Liver (tissue), 9 donors: ENCODE data around the gene ADM5. TPM values are rescaled to one million over a fixed set of nuclear protein-coding genes. Genes with fewer than 3 reads are reported as not detected.
A peak's percentile ranks its signal among the peaks of the same experiment; 100 is the strongest.

Experiments used
- DNase-seq: peaks from one replicate; pipeline ENCODE4 v3.0.0-alpha.2; 2017; ENCODE audit warnings: low spot score
- H3K27ac ChIP-seq, 2 donors: one replicate each; pipeline ENCODE4 v1.7.0; 2013; ENCODE audit warnings: inconsistent platforms in 2 of 2, low read length in 2 of 2, control low read depth in 1 of 2, low read depth in 1 of 2, mild to moderate bottlenecking in 1 of 2
- H3K27me3 ChIP-seq, 4 donors: one replicate each; pipeline versions ENCODE4 v1.6.1 to v1.7.0; 2013; ENCODE audit warnings: low read length in 3 of 4, inconsistent platforms in 1 of 4, mild to moderate bottlenecking in 1 of 4, moderate library complexity in 1 of 4; ENCODE audit not compliant: control insufficient read depth in 4 of 4, insufficient read depth in 4 of 4
- H3K36me3 ChIP-seq, 4 donors: one replicate each; pipeline versions ENCODE4 v1.6.1 to v1.7.0; 2013; ENCODE audit warnings: low read length in 3 of 4, mild to moderate bottlenecking in 3 of 4, low read depth in 1 of 4, moderate library complexity in 1 of 4; ENCODE audit not compliant: control insufficient read depth in 4 of 4, insufficient read depth in 3 of 4
- H3K4me1 ChIP-seq, 4 donors: one replicate each; pipeline versions ENCODE4 v1.6.1 to v1.7.0; 2013; ENCODE audit warnings: low read length in 3 of 4, mild to moderate bottlenecking in 3 of 4, moderate library complexity in 1 of 4; ENCODE audit not compliant: control insufficient read depth in 4 of 4, insufficient read depth in 4 of 4
- H3K4me3 ChIP-seq, 3 donors: one replicate each; pipeline versions ENCODE4 v1.6.1 to v1.7.0; 2013; ENCODE audit warnings: low read length in 3 of 3, control low read depth in 1 of 3, low read depth in 1 of 3, mild to moderate bottlenecking in 1 of 3
- H3K9ac ChIP-seq, 2 donors: one replicate each; pipeline ENCODE4 v1.7.0; 2013; ENCODE audit warnings: low read length in 2 of 2, mild to moderate bottlenecking in 2 of 2, moderate library complexity in 2 of 2, control low read depth in 1 of 2, low read depth in 1 of 2
- H3K9me3 ChIP-seq, 4 donors: one replicate each; pipeline versions ENCODE4 v1.6.1 to v1.7.0; 2013; ENCODE audit warnings: low read length in 3 of 4; ENCODE audit not compliant: control insufficient read depth in 4 of 4
- ATF3 ChIP-seq: IDR thresholded peaks from 2 replicates; pipeline ENCODE4 v1.6.1; 2016; ENCODE audit warnings: antibody characterized with exemption
- EGR1 ChIP-seq, 2 donors: IDR thresholded peaks; 2 replicates each; pipeline ENCODE4 v1.6.1; 2016 to 2018; ENCODE audit warnings: antibody characterized with exemption in 2 of 2, low read depth in 2 of 2
- FOXA1 ChIP-seq: IDR thresholded peaks from 2 replicates; pipeline ENCODE4 v1.6.1; 2016; ENCODE audit warnings: antibody characterized with exemption
- FOXA2 ChIP-seq: IDR thresholded peaks from 2 replicates; pipeline ENCODE4 v1.6.1; 2016; ENCODE audit warnings: antibody characterized with exemption
- GABPA ChIP-seq, 2 donors: IDR thresholded peaks in 1 of 2; conservative IDR thresholded peaks in 1 of 2; 2 replicates each; pipeline ENCODE4 v1.6.1; 2016; ENCODE audit warnings: antibody characterized with exemption in 2 of 2, mild to moderate bottlenecking in 1 of 2, moderate library complexity in 1 of 2
- HNF4A ChIP-seq, 2 donors: conservative IDR thresholded peaks; 2 replicates each; pipeline ENCODE4 v1.6.1; 2016; ENCODE audit warnings: antibody characterized with exemption in 2 of 2, mild to moderate bottlenecking in 2 of 2
- HNF4G ChIP-seq: IDR thresholded peaks from 2 replicates; pipeline ENCODE4 v1.6.1; 2016; ENCODE audit warnings: antibody characterized with exemption
- JUND ChIP-seq, 2 donors: IDR thresholded peaks; 2 replicates each; pipeline ENCODE4 v1.6.1; 2016; ENCODE audit warnings: antibody characterized with exemption in 2 of 2
- MAX ChIP-seq: IDR thresholded peaks from 2 replicates; pipeline ENCODE4 v1.6.1; 2016; ENCODE audit warnings: antibody characterized with exemption
- NR2F2 ChIP-seq: IDR thresholded peaks from 2 replicates; pipeline ENCODE4 v1.6.1; 2016; ENCODE audit warnings: antibody characterized with exemption
- RAD21 ChIP-seq, 2 donors: IDR thresholded peaks; 2 replicates each; pipeline ENCODE4 v1.6.1; 2016; ENCODE audit warnings: antibody characterized with exemption in 2 of 2, mild to moderate bottlenecking in 2 of 2
- RXRA ChIP-seq, 2 donors: IDR thresholded peaks; 2 replicates each; pipeline ENCODE4 v1.6.1; 2017 to 2018; ENCODE audit warnings: antibody characterized with exemption in 2 of 2, mild to moderate bottlenecking in 1 of 2
- SP1 ChIP-seq: IDR thresholded peaks from 2 replicates; pipeline ENCODE4 v1.6.1; 2018; ENCODE audit warnings: antibody characterized with exemption, mild to moderate bottlenecking
- TAF1 ChIP-seq: conservative IDR thresholded peaks from 2 replicates; pipeline ENCODE4 v1.6.1; 2016; ENCODE audit warnings: antibody characterized with exemption, mild to moderate bottlenecking
- YY1 ChIP-seq: IDR thresholded peaks from 2 replicates; pipeline ENCODE4 v1.6.1; 2016; ENCODE audit warnings: antibody characterized with exemption, mild to moderate bottlenecking
- ZBTB33 ChIP-seq: IDR thresholded peaks from 2 replicates; pipeline ENCODE4 v1.6.1; 2016; ENCODE audit warnings: antibody characterized with exemption
- WGBS: extraction: QIAGEN DNeasy Blood & Tissue Kit; methylation state at CpG from one replicate; pipeline ENCODE4 v1.1.7; 2013; 5-methylcytosine and 5-hydroxymethylcytosine counted together
- polyA plus RNA-seq, 2 donors: library from polyadenylated mRNA; stranded (reverse) in 1 of 2; unstranded in 1 of 2; fragments of 200-250 nt in 1 of 2; fragments of >200 nt in 1 of 2; fragmentation: Nextera tagmentation in 1 of 2; extraction: Ambion mirVana in 1 of 2; gene quantifications; one replicate each; pipeline versions ENCODE4 v1.2.1 to v1.2.3, GENCODE V29; 2013 to 2015
- total RNA-seq, 2 donors: library from RNA; depleted of rRNA; stranded (reverse); fragments of >200 nt; gene quantifications; one replicate each; pipeline ENCODE4 v1.2.3, GENCODE V29; 2014
- TF ChIP-seq, protein P1 (sequence below): fragments of 150-350 bp; IDR thresholded peaks from 2 replicates; pipeline ENCODE4 v1.5.1; 2017; ENCODE audit warnings: improper control_type of control experiment, low read depth, low read length; ENCODE audit not compliant: missing input control
- TF ChIP-seq, protein P2 (sequence below): IDR thresholded peaks from 2 replicates; pipeline ENCODE4 v1.6.1; 2016; ENCODE audit warnings: antibody characterized with exemption, mild to moderate bottlenecking
- donor health status: healthy.
- donor health status: healthy.
- donor health status: healthy.
- donor health status: healthy.
- donor health status: healthy.

The ADM5 gene
- total RNA-seq (under 1 TPM; 0.28 to 0.84 TPM), polyA plus RNA-seq (under 1 TPM; 0.11 to 0.23 TPM)

DNA sequence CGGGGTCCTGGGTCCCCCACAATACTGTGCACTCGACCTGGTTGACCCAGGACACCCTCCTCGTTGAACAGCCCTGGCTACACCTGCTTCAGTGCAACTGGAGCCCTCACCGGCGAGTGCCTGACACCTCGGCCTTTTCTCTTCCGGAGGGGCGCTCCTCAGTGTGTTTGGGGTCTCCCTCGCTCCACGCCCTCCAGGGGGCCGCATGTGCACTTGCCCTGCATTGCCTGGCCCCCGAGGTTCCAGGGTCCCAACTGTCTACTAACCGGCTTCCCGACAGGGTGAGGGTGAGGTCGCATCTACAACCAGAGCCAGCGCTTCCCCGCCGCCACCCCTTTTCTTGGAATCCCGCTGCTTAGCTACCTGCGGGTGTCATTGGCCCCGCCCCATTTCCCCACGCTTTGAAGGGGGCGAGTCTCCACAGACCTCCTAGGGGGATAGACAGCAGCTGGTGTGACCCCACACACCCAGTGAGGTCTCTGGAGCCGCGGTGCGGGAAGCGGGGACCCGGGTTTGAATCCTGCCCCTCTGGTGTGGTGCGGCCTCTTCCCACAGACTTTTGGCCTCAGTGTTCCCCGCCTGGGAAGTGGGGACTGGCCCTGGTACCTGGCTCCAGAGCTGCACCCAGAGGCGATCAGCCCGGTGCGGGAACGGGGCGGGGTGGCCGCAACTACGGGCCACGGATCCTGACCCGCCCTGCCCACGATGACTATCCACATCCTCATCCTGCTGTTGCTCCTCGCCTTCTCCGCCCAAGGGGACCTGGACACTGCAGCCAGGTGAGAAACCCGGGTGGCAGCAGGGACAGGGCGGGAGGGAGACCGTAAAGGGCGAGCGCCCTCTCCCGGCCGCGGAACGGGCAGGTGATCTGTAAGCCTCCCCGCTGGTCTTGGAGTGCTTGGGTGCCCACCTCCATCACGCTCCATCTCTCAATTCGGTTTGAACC, at the start of gene ADM5:
Gene ADM5, plus strand, starts transcription at position 462 of the 946 bp plus-strand sequence. Its CDS starts 244 bp downstream, at position 706.
- DNase-seq: no peak
- H3K4me1 ChIP-seq: peaks cover 3 to 36% (median 16%) of the 10 kb centered on the region in 4 donors
- peak within 1 kb of the TSS; percentile 12 to 40 for H3K27ac ChIP-seq
- H3K9me3 ChIP-seq: no peaks in the 10 kb centered on the region
- H3K4me3 ChIP-seq: peak within 1 kb of the TSS in 2 of 3 donors; percentile 7 to 28
- WGBS: 37% methylated on average over 54 of the region's 54 CpGs
- TF ChIP-seq EGR1 (IDR thresholded peaks at IDR 0.05; ENCODE audit: low read depth in 2 of 2): no peak
- TF ChIP-seq RAD21 (IDR thresholded peaks at IDR 0.05): peak; percentile 23 to 58
- TF ChIP-seq, protein P1, sequence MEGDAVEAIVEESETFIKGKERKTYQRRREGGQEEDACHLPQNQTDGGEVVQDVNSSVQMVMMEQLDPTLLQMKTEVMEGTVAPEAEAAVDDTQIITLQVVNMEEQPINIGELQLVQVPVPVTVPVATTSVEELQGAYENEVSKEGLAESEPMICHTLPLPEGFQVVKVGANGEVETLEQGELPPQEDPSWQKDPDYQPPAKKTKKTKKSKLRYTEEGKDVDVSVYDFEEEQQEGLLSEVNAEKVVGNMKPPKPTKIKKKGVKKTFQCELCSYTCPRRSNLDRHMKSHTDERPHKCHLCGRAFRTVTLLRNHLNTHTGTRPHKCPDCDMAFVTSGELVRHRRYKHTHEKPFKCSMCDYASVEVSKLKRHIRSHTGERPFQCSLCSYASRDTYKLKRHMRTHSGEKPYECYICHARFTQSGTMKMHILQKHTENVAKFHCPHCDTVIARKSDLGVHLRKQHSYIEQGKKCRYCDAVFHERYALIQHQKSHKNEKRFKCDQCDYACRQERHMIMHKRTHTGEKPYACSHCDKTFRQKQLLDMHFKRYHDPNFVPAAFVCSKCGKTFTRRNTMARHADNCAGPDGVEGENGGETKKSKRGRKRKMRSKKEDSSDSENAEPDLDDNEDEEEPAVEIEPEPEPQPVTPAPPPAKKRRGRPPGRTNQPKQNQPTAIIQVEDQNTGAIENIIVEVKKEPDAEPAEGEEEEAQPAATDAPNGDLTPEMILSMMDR: peak; percentile 17
- TF ChIP-seq GABPA (IDR thresholded peaks at IDR 0.05 in 1 of 2, conservative IDR thresholded peaks at IDR 0.05 in 1 of 2): no peak
- peak within 1 kb of the TSS in 1 of 2 donors; percentile 32 for H3K9ac ChIP-seq
- no peaks in the 10 kb centered on the region for H3K27me3 ChIP-seq
- peaks cover 0 to 28% (median 9%) of the 10 kb centered on the region in 4 donors for H3K36me3 ChIP-seq

DNA sequence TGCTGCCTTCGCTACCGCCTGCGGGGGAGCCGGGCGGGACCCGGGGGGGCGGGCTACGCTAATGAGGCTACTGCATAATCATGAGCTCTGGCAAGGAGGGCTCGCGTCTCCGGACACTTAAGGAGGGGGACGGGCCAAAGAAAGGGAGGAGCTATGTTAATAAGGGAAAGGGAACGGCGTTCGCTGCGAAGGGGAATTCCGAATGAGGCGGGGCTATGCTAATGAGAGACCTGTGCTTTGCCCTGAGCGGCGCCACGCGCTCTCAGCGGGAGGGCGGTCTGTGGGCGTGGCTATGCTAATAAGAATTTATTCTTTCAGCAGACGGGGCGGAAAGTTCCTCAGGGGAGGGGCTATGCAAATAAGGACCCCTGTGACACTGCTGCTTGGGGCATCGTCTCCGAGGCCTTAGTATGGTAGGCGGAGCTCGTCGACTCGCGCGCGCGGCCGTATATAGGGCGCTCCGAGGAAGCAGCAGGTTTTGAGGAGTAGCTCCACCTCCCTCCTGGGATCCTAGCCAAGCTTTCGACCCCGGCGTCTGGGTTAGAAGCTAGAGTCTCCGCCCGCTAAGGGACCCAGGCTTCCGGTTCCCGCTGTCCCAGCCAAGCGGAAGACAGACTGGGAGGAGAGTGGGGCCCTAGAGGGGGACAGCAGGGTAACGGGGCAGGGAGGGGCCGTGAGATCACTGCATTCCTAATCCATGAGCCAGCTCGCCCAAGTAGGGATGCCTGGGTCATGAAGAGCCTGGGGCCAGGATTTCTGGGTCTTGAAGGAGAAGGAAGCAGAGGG, 49.1 kb upstream of the ADM5 start, which contains the start of gene RRAS:
Gene RRAS, minus strand, starts transcription at position 31 of the 786 bp plus-strand sequence. CDS start 45 bp downstream, outside the sequence.
- H3K4me1 ChIP-seq: peaks cover 4 to 30% (median 17%) of the 10 kb centered on the region in 4 donors
- peak within 1 kb of the TSS; percentile 77 to 82 for H3K9ac ChIP-seq
- no peaks in the 10 kb centered on the region for H3K27me3 ChIP-seq
- DNase-seq: peak; percentile 99
- under 1% methylated on average over 51 of the region's 51 CpGs for WGBS
- H3K4me3 ChIP-seq: peak within 1 kb of the TSS; percentile 50 to 64 (median 52)
- no peaks in the 10 kb centered on the region for H3K9me3 ChIP-seq
- H3K27ac ChIP-seq: peak within 1 kb of the TSS; percentile 93 to 98
- TF ChIP-seq, protein P1: no peak
- TF ChIP-seq MAX (peak; percentile 78), RXRA (IDR thresholded peaks at IDR 0.05) (peak; percentile 65 to 74), ATF3 (no peak), FOXA2 (peak; percentile 73), YY1 (peak; percentile 83), FOXA1 (peak; percentile 56), EGR1 (IDR thresholded peaks at IDR 0.05; ENCODE audit: low read depth in 2 of 2) (peak in 1 of 2 donors; percentile 53), TAF1 (peak; percentile 82), RAD21 (IDR thresholded peaks at IDR 0.05) (peak in 1 of 2 donors; percentile 37), JUND (IDR thresholded peaks at IDR 0.05) (peak; percentile 82 to 91), ZBTB33 (peak; percentile 34), NR2F2 (peak; percentile 88), HNF4G (peak; percentile 24), GABPA (IDR thresholded peaks at IDR 0.05 in 1 of 2, conservative IDR thresholded peaks at IDR 0.05 in 1 of 2) (peak; percentile 70 to 87), HNF4A (conservative IDR thresholded peaks at IDR 0.05) (peak; percentile 56 to 62), SP1 (peak; percentile 97)
- TF ChIP-seq, protein P2, sequence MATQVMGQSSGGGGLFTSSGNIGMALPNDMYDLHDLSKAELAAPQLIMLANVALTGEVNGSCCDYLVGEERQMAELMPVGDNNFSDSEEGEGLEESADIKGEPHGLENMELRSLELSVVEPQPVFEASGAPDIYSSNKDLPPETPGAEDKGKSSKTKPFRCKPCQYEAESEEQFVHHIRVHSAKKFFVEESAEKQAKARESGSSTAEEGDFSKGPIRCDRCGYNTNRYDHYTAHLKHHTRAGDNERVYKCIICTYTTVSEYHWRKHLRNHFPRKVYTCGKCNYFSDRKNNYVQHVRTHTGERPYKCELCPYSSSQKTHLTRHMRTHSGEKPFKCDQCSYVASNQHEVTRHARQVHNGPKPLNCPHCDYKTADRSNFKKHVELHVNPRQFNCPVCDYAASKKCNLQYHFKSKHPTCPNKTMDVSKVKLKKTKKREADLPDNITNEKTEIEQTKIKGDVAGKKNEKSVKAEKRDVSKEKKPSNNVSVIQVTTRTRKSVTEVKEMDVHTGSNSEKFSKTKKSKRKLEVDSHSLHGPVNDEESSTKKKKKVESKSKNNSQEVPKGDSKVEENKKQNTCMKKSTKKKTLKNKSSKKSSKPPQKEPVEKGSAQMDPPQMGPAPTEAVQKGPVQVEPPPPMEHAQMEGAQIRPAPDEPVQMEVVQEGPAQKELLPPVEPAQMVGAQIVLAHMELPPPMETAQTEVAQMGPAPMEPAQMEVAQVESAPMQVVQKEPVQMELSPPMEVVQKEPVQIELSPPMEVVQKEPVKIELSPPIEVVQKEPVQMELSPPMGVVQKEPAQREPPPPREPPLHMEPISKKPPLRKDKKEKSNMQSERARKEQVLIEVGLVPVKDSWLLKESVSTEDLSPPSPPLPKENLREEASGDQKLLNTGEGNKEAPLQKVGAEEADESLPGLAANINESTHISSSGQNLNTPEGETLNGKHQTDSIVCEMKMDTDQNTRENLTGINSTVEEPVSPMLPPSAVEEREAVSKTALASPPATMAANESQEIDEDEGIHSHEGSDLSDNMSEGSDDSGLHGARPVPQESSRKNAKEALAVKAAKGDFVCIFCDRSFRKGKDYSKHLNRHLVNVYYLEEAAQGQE: peak; percentile 68
- peaks cover 0 to 2% (median 0%) of the 10 kb centered on the region in 4 donors for H3K36me3 ChIP-seq
